ENCODE measurements around the gene ARHGAP23. TPM values are rescaled to one million over a fixed set of nuclear protein-coding genes. Genes with fewer than 3 reads are reported as not detected.

The ARHGAP23 gene
- total and polyA plus RNA-seq, 2 experiments from 2014 or later: 16.0 to 30.0 TPM

- no peaks in the 10 kb centered on the region for H3K9me2 ChIP-seq (replicated peaks; ENCODE audit: insufficient read depth)
- H3K4me2 ChIP-seq: no peak overlapping the region
- no peaks in the 10 kb centered on the region for H3K9me3 ChIP-seq (ENCODE audit: low read depth)
- H3K27me3 ChIP-seq: no peaks in the 10 kb centered on the region
- H3K4me1 ChIP-seq (ENCODE audit: insufficient read depth): no peaks in the 10 kb centered on the region
- H4K20me1 ChIP-seq (ENCODE audit: insufficient read depth, poor library complexity, severe bottlenecking): peaks cover 7% of the 10 kb centered on the region
- DNase-seq (ENCODE audit: low spot score): no peak
- H3K27ac ChIP-seq: no peak overlapping the region
- no peak overlapping the region for H2AFZ ChIP-seq
- no peaks in the 10 kb centered on the region for H3K79me2 ChIP-seq
- no peaks in the 10 kb centered on the region for H3K36me3 ChIP-seq (replicated peaks; ENCODE audit: insufficient read depth, low read depth)
- 81% methylated on average over 14 of the region's 16 CpGs for WGBS (ENCODE audit: low lambda C conversion rate, missing lambda C conversion rate)
- TF ChIP-seq CTCF (IDR thresholded peaks at IDR 0.05; ENCODE audit: poor library complexity) (no peak), EZH2 (IDR thresholded peaks at IDR 0.05; ENCODE audit: borderline replicate concordance) (no peak), EZH2phosphoT487 (IDR thresholded peaks at IDR 0.05; ENCODE audit: low read depth, severe bottlenecking, unreplicated experiment) (no peak)
- H3K4me3 ChIP-seq: no peak overlapping the region
Observed at GRCh38 chr17:38440614-38441397, 12.5 kb downstream of the ARHGAP23 start.

GRCh38 chr17:38441429-38442061 is 13.3 kb downstream of the ARHGAP23 start:
- H3K27ac ChIP-seq: no peak overlapping the region
- DNase-seq (ENCODE audit: low spot score): no peak
- H3K27me3 ChIP-seq: no peaks in the 10 kb centered on the region
- H3K36me3 ChIP-seq (replicated peaks; ENCODE audit: insufficient read depth, low read depth): no peaks in the 10 kb centered on the region
- H3K4me1 ChIP-seq (ENCODE audit: insufficient read depth): no peaks in the 10 kb centered on the region
- TF ChIP-seq CTCF (IDR thresholded peaks at IDR 0.05; ENCODE audit: poor library complexity) (no peak), EZH2 (IDR thresholded peaks at IDR 0.05; ENCODE audit: borderline replicate concordance) (no peak), EZH2phosphoT487 (IDR thresholded peaks at IDR 0.05; ENCODE audit: low read depth, severe bottlenecking, unreplicated experiment) (no peak)
- H3K4me3 ChIP-seq: no peak overlapping the region
- no peaks in the 10 kb centered on the region for H3K9me3 ChIP-seq (ENCODE audit: low read depth)
- no peaks in the 10 kb centered on the region for H3K9me2 ChIP-seq (replicated peaks; ENCODE audit: insufficient read depth)
- no peaks in the 10 kb centered on the region for H3K79me2 ChIP-seq
- WGBS (ENCODE audit: low lambda C conversion rate, missing lambda C conversion rate): 82% methylated on average over 9 of the region's 9 CpGs
- H2AFZ ChIP-seq: no peak overlapping the region
- H3K4me2 ChIP-seq: no peak overlapping the region
- peaks cover 4% of the 10 kb centered on the region for H4K20me1 ChIP-seq (ENCODE audit: insufficient read depth, poor library complexity, severe bottlenecking)

- no peaks in the 10 kb centered on the region for H3K36me3 ChIP-seq (replicated peaks; ENCODE audit: insufficient read depth, low read depth)
- no peaks in the 10 kb centered on the region for H3K9me3 ChIP-seq (ENCODE audit: low read depth)
- H4K20me1 ChIP-seq (ENCODE audit: insufficient read depth, poor library complexity, severe bottlenecking): peaks cover 4% of the 10 kb centered on the region
- DNase-seq (ENCODE audit: low spot score): no peak
- no peak overlapping the region for H2AFZ ChIP-seq
- no peaks in the 10 kb centered on the region for H3K9me2 ChIP-seq (replicated peaks; ENCODE audit: insufficient read depth)
- H3K79me2 ChIP-seq: no peaks in the 10 kb centered on the region
- H3K4me1 ChIP-seq (ENCODE audit: insufficient read depth): peaks cover under 1% of the 10 kb centered on the region
- no peak overlapping the region for H3K4me3 ChIP-seq
- H3K27me3 ChIP-seq: no peaks in the 10 kb centered on the region
- no peak overlapping the region for H3K4me2 ChIP-seq
- WGBS (ENCODE audit: low lambda C conversion rate, missing lambda C conversion rate): 84% methylated on average over 4 of the region's 4 CpGs
- TF ChIP-seq CTCF (IDR thresholded peaks at IDR 0.05; ENCODE audit: poor library complexity) (no peak), EZH2 (IDR thresholded peaks at IDR 0.05; ENCODE audit: borderline replicate concordance) (no peak), EZH2phosphoT487 (IDR thresholded peaks at IDR 0.05; ENCODE audit: low read depth, severe bottlenecking, unreplicated experiment) (no peak)
- no peak overlapping the region for H3K27ac ChIP-seq
Observed at GRCh38 chr17:38442548-38442947, 14.3 kb downstream of the ARHGAP23 start.

All from hepatocyte (in vitro differentiated cells).